HEK293 (cell line): ENCODE results near the gene RHOU.

Experiments
- MEIS1 ChIP-seq: sonication (generic); formaldehyde crosslinking; IDR thresholded peaks from 2 replicates; pipeline ENCODE4 v1.8.1; 2022; ENCODE audit warnings: missing genetic modification reagents, mild to moderate bottlenecking, borderline replicate concordance
- ZBTB17 ChIP-seq: fragments of 450-650 bp; formaldehyde crosslinking; IDR thresholded peaks from 2 replicates; pipeline ENCODE4 v1.5.1; 2016; ENCODE audit warnings: missing biosample characterization, missing genetic modification characterization
- ZBTB8A ChIP-seq: fragments of 450-650 bp; formaldehyde crosslinking; IDR thresholded peaks from 2 replicates; pipeline ENCODE4 v1.5.1; 2016; ENCODE audit warnings: missing biosample characterization, missing genetic modification characterization
- ZNF121 ChIP-seq: fragments of 450-650 bp; formaldehyde crosslinking; IDR thresholded peaks from 2 replicates; pipeline ENCODE4 v1.5.1; 2016; ENCODE audit warnings: missing biosample characterization, missing genetic modification characterization
- ZNF560 ChIP-seq: fragments of 450-650 bp; formaldehyde crosslinking; IDR thresholded peaks from 2 replicates; pipeline ENCODE4 v1.5.1; 2017; ENCODE audit warnings: missing biosample characterization, missing genetic modification characterization, borderline replicate concordance
- ZNF768 ChIP-seq: fragments of 450-650 bp; formaldehyde crosslinking; IDR thresholded peaks from 2 replicates; pipeline ENCODE4 v1.5.1; 2018; ENCODE audit warnings: missing biosample characterization, mild to moderate bottlenecking, missing genetic modification characterization
- TF ChIP-seq, protein P1 (sequence below): fragments of 450-650 bp; formaldehyde crosslinking; IDR thresholded peaks from 2 replicates; pipeline ENCODE4 v1.5.1; 2016; ENCODE audit warnings: missing biosample characterization, missing genetic modification characterization
- TF ChIP-seq, protein P2 (sequence below): IDR thresholded peaks from 2 replicates; pipeline ENCODE4 v1.6.1; 2011; ENCODE audit warnings: mild to moderate bottlenecking, low read depth, low read length, borderline replicate concordance
- TF ChIP-seq, protein P3 (sequence below): fragments of 450-650 bp; formaldehyde crosslinking; IDR thresholded peaks from 2 replicates; pipeline ENCODE4 v1.5.0; 2017; ENCODE audit warnings: missing biosample characterization, missing genetic modification characterization, borderline replicate concordance
- TF ChIP-seq, protein P4 (sequence below): fragments of 450-650 bp; formaldehyde crosslinking; IDR thresholded peaks from 2 replicates; pipeline ENCODE4 v1.5.1; 2016; ENCODE audit warnings: missing biosample characterization, missing genetic modification characterization

DNA sequence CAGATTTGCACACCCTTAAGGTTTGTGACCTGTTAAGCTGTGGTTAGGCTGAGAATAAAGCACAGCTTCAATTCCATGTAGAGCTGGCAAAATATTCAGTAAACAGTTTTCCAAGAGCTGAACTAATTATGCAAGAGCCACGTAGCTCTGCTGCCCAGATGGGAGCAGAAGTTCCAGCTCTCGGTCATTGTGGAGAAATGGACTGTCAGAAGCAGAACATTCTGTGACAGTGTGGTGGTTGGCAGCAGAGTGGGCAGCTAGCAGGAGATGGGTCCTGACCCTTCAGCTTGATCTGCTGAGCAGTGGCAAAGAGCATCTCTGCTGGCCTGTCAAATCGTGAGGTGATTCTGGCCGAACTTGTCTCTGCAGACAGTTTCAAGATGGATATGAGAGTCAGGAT is 23.2 kb downstream of the RHOU start:
- TF ChIP-seq, protein P1, sequence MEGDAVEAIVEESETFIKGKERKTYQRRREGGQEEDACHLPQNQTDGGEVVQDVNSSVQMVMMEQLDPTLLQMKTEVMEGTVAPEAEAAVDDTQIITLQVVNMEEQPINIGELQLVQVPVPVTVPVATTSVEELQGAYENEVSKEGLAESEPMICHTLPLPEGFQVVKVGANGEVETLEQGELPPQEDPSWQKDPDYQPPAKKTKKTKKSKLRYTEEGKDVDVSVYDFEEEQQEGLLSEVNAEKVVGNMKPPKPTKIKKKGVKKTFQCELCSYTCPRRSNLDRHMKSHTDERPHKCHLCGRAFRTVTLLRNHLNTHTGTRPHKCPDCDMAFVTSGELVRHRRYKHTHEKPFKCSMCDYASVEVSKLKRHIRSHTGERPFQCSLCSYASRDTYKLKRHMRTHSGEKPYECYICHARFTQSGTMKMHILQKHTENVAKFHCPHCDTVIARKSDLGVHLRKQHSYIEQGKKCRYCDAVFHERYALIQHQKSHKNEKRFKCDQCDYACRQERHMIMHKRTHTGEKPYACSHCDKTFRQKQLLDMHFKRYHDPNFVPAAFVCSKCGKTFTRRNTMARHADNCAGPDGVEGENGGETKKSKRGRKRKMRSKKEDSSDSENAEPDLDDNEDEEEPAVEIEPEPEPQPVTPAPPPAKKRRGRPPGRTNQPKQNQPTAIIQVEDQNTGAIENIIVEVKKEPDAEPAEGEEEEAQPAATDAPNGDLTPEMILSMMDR (tag by site-specific recombination) = no peak
- TF ChIP-seq, protein P2, sequence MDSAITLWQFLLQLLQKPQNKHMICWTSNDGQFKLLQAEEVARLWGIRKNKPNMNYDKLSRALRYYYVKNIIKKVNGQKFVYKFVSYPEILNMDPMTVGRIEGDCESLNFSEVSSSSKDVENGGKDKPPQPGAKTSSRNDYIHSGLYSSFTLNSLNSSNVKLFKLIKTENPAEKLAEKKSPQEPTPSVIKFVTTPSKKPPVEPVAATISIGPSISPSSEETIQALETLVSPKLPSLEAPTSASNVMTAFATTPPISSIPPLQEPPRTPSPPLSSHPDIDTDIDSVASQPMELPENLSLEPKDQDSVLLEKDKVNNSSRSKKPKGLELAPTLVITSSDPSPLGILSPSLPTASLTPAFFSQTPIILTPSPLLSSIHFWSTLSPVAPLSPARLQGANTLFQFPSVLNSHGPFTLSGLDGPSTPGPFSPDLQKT = no peak
- no peak for TF ChIP-seq ZNF121
- TF ChIP-seq ZNF560 (tag by site-specific recombination) = no peak
- TF ChIP-seq, protein P3, sequence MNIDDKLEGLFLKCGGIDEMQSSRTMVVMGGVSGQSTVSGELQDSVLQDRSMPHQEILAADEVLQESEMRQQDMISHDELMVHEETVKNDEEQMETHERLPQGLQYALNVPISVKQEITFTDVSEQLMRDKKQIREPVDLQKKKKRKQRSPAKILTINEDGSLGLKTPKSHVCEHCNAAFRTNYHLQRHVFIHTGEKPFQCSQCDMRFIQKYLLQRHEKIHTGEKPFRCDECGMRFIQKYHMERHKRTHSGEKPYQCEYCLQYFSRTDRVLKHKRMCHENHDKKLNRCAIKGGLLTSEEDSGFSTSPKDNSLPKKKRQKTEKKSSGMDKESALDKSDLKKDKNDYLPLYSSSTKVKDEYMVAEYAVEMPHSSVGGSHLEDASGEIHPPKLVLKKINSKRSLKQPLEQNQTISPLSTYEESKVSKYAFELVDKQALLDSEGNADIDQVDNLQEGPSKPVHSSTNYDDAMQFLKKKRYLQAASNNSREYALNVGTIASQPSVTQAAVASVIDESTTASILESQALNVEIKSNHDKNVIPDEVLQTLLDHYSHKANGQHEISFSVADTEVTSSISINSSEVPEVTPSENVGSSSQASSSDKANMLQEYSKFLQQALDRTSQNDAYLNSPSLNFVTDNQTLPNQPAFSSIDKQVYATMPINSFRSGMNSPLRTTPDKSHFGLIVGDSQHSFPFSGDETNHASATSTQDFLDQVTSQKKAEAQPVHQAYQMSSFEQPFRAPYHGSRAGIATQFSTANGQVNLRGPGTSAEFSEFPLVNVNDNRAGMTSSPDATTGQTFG (tag by site-specific recombination) = no peak
- TF ChIP-seq, protein P4, sequence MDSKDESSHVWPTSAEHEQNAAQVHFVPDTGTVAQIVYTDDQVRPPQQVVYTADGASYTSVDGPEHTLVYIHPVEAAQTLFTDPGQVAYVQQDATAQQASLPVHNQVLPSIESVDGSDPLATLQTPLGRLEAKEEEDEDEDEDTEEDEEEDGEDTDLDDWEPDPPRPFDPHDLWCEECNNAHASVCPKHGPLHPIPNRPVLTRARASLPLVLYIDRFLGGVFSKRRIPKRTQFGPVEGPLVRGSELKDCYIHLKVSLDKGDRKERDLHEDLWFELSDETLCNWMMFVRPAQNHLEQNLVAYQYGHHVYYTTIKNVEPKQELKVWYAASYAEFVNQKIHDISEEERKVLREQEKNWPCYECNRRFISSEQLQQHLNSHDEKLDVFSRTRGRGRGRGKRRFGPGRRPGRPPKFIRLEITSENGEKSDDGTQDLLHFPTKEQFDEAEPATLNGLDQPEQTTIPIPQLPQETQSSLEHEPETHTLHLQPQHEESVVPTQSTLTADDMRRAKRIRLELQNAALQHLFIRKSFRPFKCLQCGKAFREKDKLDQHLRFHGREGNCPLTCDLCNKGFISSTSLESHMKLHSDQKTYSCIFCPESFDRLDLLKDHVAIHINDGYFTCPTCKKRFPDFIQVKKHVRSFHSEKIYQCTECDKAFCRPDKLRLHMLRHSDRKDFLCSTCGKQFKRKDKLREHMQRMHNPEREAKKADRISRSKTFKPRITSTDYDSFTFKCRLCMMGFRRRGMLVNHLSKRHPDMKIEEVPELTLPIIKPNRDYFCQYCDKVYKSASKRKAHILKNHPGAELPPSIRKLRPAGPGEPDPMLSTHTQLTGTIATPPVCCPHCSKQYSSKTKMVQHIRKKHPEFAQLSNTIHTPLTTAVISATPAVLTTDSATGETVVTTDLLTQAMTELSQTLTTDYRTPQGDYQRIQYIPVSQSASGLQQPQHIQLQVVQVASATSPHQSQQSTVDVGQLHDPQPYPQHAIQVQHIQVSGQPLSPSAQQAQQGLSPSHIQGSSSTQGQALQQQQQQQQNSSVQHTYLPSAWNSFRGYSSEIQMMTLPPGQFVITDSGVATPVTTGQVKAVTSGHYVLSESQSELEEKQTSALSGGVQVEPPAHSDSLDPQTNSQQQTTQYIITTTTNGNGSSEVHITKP (tag by site-specific recombination) = no peak
- TF ChIP-seq MEIS1 (CRISPR knock-in tag) = no peak
- TF ChIP-seq ZBTB17 (tag by site-specific recombination) = no peak
- no peak for TF ChIP-seq ZNF768 (tag by site-specific recombination)
- TF ChIP-seq ZBTB8A = no peak
